ENCODE measurements around the gene CCL21.

- TF ChIP-seq POLR2A (IDR thresholded peaks at IDR 0.05) = no peak
- TF ChIP-seq POLR2AphosphoS5 (IDR thresholded peaks at IDR 0.05) = no peak
These were observed 22.5 kb upstream of the CCL21 start for GRCh38 chr9:34732478-34732877.

All from prostate gland (tissue), 1 donor.